Measurements from ENCODE around the gene SORCS3.

SORCS3 gene

GRCh38 chr10:104920476-104920875, 279.4 kb downstream of the SORCS3 start:
- no peak for DNase-seq (ENCODE audit: insufficient read length, low spot score)
- TF ChIP-seq CTCF (IDR thresholded peaks at IDR 0.05; ENCODE audit: insufficient read depth, missing control alignments), result no peak
- FAIRE-seq, result no peak

GRCh38 chr10:104921763-104922162, 280.7 kb downstream of the SORCS3 start:
- no peak for FAIRE-seq
- TF ChIP-seq CTCF (IDR thresholded peaks at IDR 0.05; ENCODE audit: insufficient read depth, missing control alignments), result no peak
- no peak for DNase-seq (ENCODE audit: insufficient read length, low spot score)

- no peak for TF ChIP-seq CTCF (IDR thresholded peaks at IDR 0.05; ENCODE audit: insufficient read depth, missing control alignments)
- DNase-seq (ENCODE audit: insufficient read length, low spot score) (no peak), FAIRE-seq (no peak)
Observed at GRCh38 chr10:104922810-104923209, 281.7 kb downstream of the SORCS3 start.

GRCh38 chr10:104923501-104923900, 282.4 kb downstream of the SORCS3 start:
- no peak for DNase-seq (ENCODE audit: insufficient read length, low spot score)
- no peak for TF ChIP-seq CTCF (IDR thresholded peaks at IDR 0.05; ENCODE audit: insufficient read depth, missing control alignments)

GRCh38 chr10:104924101-104924795, 283.2 kb downstream of the SORCS3 start:
- TF ChIP-seq CTCF (IDR thresholded peaks at IDR 0.05; ENCODE audit: insufficient read depth, missing control alignments), result no peak
- FAIRE-seq (no peak), DNase-seq (ENCODE audit: insufficient read length, low spot score) (no peak)

More at GRCh38 chr10:104923501-104923900, 282.4 kb downstream of the SORCS3 start:
- no peak for FAIRE-seq

GRCh38 chr10:104925232-104925851, 284.3 kb downstream of the SORCS3 start:
- FAIRE-seq (no peak), DNase-seq (ENCODE audit: insufficient read length, low spot score) (no peak)
- peak; percentile 73 for TF ChIP-seq CTCF (IDR thresholded peaks at IDR 0.05; ENCODE audit: insufficient read depth, missing control alignments)

- DNase-seq (ENCODE audit: insufficient read length, low spot score) (no peak), FAIRE-seq (no peak)
- TF ChIP-seq CTCF (IDR thresholded peaks at IDR 0.05; ENCODE audit: insufficient read depth, missing control alignments), result no peak
Observed at GRCh38 chr10:104928734-104929133, 287.6 kb downstream of the SORCS3 start.

All from D721Med (cell line).